IMR-90 (cell line): Measurements from ENCODE around the gene MSL3B.

Source experiments
- CEBPB ChIP-seq: IDR thresholded peaks from 2 replicates; pipeline ENCODE4 v1.6.1; 2012; ENCODE audit warnings: low read depth, low read length, improper control_type of control experiment
- CTCF ChIP-seq: conservative IDR thresholded peaks from 2 replicates; pipeline ENCODE4 v1.5.1; 2012; ENCODE audit warnings: mild to moderate bottlenecking, low read depth, low read length, improper control_type of control experiment
- MAFK ChIP-seq: IDR thresholded peaks from 2 replicates; pipeline ENCODE4 v1.6.1; 2012; ENCODE audit warnings: low read depth, low read length, improper control_type of control experiment
- MAZ ChIP-seq: IDR thresholded peaks from 2 replicates; pipeline ENCODE4 v1.6.1; 2012; ENCODE audit warnings: low read depth, mild to moderate bottlenecking, low read length, improper control_type of control experiment, moderate library complexity, borderline replicate concordance
- MXI1 ChIP-seq: IDR thresholded peaks from 2 replicates; pipeline ENCODE4 v1.6.1; 2012; ENCODE audit warnings: low read depth, mild to moderate bottlenecking, low read length, moderate library complexity, borderline replicate concordance
- POLR2A ChIP-seq: IDR thresholded peaks from 2 replicates; pipeline ENCODE4 v1.6.1; 2012; ENCODE audit warnings: mild to moderate bottlenecking, low read depth, low read length
- RAD21 ChIP-seq: IDR thresholded peaks from 2 replicates; pipeline ENCODE4 v1.6.1; 2012; ENCODE audit warnings: low read length, improper control_type of control experiment
- RCOR1 ChIP-seq: IDR thresholded peaks from 2 replicates; pipeline ENCODE4 v1.6.1; 2012; ENCODE audit warnings: mild to moderate bottlenecking, low read length, improper control_type of control experiment; ENCODE audit not compliant: insufficient replicate concordance
- RFX5 ChIP-seq: IDR thresholded peaks from 2 replicates; pipeline ENCODE4 v1.8.0; 2012; ENCODE audit warnings: low read depth, mild to moderate bottlenecking, low read length, moderate library complexity
- SMC3 ChIP-seq: fragments of 150-350 bp; IDR thresholded peaks from 2 replicates; pipeline ENCODE4 v1.6.1; 2016; ENCODE audit warnings: low read depth, mild to moderate bottlenecking, antibody characterized with exemption, low read length, moderate library complexity

GRCh38 chr2:233828546-233829192 is 39.5 kb downstream of the MSL3B start:
- TF ChIP-seq RCOR1, result no peak
- TF ChIP-seq RFX5, result no peak
- TF ChIP-seq RAD21, result no peak
- TF ChIP-seq POLR2A, result no peak
- TF ChIP-seq CTCF, result no peak
- TF ChIP-seq MAZ, result no peak
- TF ChIP-seq CEBPB, result no peak
- TF ChIP-seq MAFK, result no peak
- TF ChIP-seq SMC3, result no peak
- no peak for TF ChIP-seq MXI1
